ENCODE data around the gene RAB34. TPM values are rescaled to one million over a fixed set of nuclear protein-coding genes. Genes with fewer than 3 reads are reported as not detected.

Gene RAB34
- total RNA-seq, 3 donors from 2014 or later (not counting 1 experiment from before 2014, with no cell fraction given): 3.7 to 12.9 (median 3.8) TPM

DNA sequence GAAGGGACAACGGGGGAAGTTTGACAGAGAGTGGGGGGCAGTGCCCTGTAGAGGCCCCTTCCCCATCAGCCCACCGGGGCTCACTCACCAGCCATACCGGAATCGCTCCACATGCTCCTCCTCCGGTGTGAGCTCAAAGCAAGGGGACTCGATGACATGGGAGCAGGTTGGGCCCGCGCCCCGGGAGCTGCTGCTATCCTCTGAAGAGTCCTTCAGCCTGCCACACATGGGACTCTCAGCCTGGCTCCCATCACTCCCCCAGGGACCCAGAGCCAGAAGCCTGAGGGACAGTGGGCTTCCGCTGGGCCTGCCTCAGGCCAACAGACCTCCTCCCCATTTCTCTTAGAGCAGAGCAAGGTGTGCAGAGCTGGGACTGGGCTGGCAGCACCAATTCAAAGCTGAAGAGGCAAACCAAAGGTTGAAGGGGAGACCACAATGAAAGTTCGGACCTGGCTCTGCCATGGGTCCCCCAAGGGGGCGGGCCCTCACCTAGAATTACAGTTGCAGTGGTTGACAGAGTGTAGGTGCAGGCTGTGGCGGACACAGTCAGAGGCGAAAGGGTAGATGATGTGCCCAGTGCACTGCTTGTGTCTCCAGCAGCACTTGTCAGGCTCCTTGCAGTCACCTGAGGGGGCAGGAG lies 13.3 kb downstream of the RAB34 start:
- Mint-ChIP-seq H3K27ac (peak overlapping the region in 1 of 2 donors; percentile 80), H3K9me3 (no peaks in the 10 kb centered on the region), H3K4me1 (peaks cover 0 to 13% of the 10 kb centered on the region in 2 donors), H3K4me3 (no peak overlapping the region), H3K36me3 (no peaks in the 10 kb centered on the region), H3K27me3 (ENCODE audit: low read depth in 2 of 2) (no peaks in the 10 kb centered on the region)
- Histone ChIP-seq H3K4me3 (ENCODE audit: low read length) (no peak overlapping the region), H3K27me3 (ENCODE audit: control insufficient read depth, insufficient read depth, low read length) (no peaks in the 10 kb centered on the region), H3K27ac (ENCODE audit: low read length) (no peak overlapping the region), H3K4me1 (ENCODE audit: control insufficient read depth, insufficient read depth, low read length) (no peaks in the 10 kb centered on the region), H3K9me3 (ENCODE audit: control insufficient read depth, insufficient read depth, low read length) (no peaks in the 10 kb centered on the region), H3K36me3 (ENCODE audit: control insufficient read depth, insufficient read depth, low read length) (peaks cover 36% of the 10 kb centered on the region)
- no peak for ATAC-seq
- intact Hi-C loops (cut with micrococcal nuclease): no loop called here
- 97% methylated on average over 14 of the region's 14 CpGs for WGBS (ENCODE audit: insufficient coverage)
- no peak for DNase-seq
- TF ChIP-seq, protein P1, sequence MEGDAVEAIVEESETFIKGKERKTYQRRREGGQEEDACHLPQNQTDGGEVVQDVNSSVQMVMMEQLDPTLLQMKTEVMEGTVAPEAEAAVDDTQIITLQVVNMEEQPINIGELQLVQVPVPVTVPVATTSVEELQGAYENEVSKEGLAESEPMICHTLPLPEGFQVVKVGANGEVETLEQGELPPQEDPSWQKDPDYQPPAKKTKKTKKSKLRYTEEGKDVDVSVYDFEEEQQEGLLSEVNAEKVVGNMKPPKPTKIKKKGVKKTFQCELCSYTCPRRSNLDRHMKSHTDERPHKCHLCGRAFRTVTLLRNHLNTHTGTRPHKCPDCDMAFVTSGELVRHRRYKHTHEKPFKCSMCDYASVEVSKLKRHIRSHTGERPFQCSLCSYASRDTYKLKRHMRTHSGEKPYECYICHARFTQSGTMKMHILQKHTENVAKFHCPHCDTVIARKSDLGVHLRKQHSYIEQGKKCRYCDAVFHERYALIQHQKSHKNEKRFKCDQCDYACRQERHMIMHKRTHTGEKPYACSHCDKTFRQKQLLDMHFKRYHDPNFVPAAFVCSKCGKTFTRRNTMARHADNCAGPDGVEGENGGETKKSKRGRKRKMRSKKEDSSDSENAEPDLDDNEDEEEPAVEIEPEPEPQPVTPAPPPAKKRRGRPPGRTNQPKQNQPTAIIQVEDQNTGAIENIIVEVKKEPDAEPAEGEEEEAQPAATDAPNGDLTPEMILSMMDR (IDR thresholded peaks at IDR 0.05): no peak

DNA sequence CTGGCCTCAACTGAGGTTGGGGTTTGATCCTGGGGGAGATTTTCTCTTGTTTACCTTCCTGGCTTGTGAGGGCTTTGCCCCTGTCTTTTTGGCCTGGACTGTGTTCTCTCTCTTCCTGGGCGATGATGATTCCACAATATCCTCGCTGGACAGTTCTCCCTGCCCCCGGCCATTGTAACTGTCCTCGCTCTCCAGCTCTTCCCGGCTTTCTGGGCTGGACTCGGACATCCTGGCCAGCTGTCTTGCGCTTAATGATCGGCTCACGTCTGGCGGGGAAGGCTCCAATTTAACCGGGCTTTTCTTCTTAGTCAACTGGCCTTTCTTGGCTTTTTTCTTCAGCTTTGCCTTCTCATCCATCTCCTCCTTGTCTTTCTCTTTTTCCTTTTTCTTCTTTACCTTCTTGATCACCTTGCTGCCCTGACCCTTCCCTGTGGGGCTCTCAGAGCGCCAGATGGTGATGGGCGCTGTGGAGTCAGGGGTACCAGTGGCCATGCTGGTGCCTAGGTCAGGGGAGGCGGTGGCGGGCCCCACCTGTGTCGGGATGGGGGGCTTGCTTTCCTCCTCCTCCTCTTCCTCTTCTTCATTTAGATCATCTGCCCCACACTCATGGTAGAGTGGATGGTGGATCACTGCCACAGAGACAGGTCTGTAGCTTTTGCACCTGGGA lies 14.0 kb downstream of the RAB34 start:
- H3K9me3 ChIP-seq (ENCODE audit: control insufficient read depth, insufficient read depth, low read length): no peaks in the 10 kb centered on the region
- intact Hi-C loops (cut with micrococcal nuclease): no loop called here
- no peak overlapping the region for H3K27ac ChIP-seq (ENCODE audit: low read length)
- Mint-ChIP-seq H3K4me1 (peaks cover 0 to 13% of the 10 kb centered on the region in 2 donors), H3K9me3 (no peaks in the 10 kb centered on the region), H3K27me3 (ENCODE audit: low read depth in 2 of 2) (no peaks in the 10 kb centered on the region), H3K36me3 (no peaks in the 10 kb centered on the region), H3K4me3 (no peak overlapping the region), H3K27ac (peak overlapping the region in 1 of 2 donors; percentile 80)
- no peaks in the 10 kb centered on the region for H3K4me1 ChIP-seq (ENCODE audit: control insufficient read depth, insufficient read depth, low read length)
- no peak overlapping the region for H3K4me3 ChIP-seq (ENCODE audit: low read length)
- peaks cover 42% of the 10 kb centered on the region for H3K36me3 ChIP-seq (ENCODE audit: control insufficient read depth, insufficient read depth, low read length)
- no peak for DNase-seq
- TF ChIP-seq, protein P1 (IDR thresholded peaks at IDR 0.05): no peak
- ATAC-seq: no peak
- WGBS (ENCODE audit: insufficient coverage): 97% methylated on average over 15 of the region's 16 CpGs
- H3K27me3 ChIP-seq (ENCODE audit: control insufficient read depth, insufficient read depth, low read length): no peaks in the 10 kb centered on the region

DNA sequence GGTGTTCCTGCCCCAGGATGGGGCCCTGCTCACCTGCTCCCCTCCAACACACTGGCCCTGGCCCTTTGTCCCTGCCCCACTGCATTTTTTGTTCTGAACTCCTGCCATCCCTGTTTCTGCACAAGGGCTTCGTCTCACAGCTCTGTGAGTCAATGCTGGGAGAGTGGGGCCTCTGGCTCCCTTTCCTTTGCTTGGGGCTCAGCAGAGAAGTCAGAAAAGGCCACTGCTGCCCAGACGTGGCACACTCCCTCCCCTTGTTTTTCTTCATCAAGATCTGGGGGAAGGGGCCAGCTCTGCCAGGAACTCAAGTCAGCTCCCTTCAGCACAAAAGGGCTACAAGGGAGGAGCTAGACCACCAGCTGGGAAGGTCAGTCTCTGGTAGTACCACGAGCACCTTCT lies 14.9 kb downstream of the RAB34 start:
- no peaks in the 10 kb centered on the region for H3K4me1 ChIP-seq (ENCODE audit: control insufficient read depth, insufficient read depth, low read length)
- no peak overlapping the region for H3K4me3 ChIP-seq (ENCODE audit: low read length)
- Mint-ChIP-seq H3K9me3 (no peaks in the 10 kb centered on the region), H3K4me1 (peaks cover 0 to 13% of the 10 kb centered on the region in 2 donors), H3K4me3 (no peak overlapping the region), H3K27ac (peak overlapping the region in 1 of 2 donors; percentile 35), H3K27me3 (ENCODE audit: low read depth in 2 of 2) (no peaks in the 10 kb centered on the region), H3K36me3 (no peaks in the 10 kb centered on the region)
- ATAC-seq (no peak), DNase-seq (no peak)
- no peaks in the 10 kb centered on the region for H3K9me3 ChIP-seq (ENCODE audit: control insufficient read depth, insufficient read depth, low read length)
- no peak overlapping the region for H3K27ac ChIP-seq (ENCODE audit: low read length)
- H3K36me3 ChIP-seq (ENCODE audit: control insufficient read depth, insufficient read depth, low read length): peaks cover 52% of the 10 kb centered on the region
- whole genome bisulfite sequencing (ENCODE audit: insufficient coverage): 86% methylated on average over 3 of the region's 3 CpGs
- intact Hi-C loops (cut with micrococcal nuclease): no loop called here
- no peaks in the 10 kb centered on the region for H3K27me3 ChIP-seq (ENCODE audit: control insufficient read depth, insufficient read depth, low read length)
- TF ChIP-seq, protein P1 (IDR thresholded peaks at IDR 0.05): no peak

All from natural killer cell (primary cell).